Upper lobe of left lung (tissue), 4 donors: ENCODE measurements around the gene MAST4.

Experiments
- CTCF ChIP-seq, 6 experiments: fragments of 450-650 bp in 4 of 6; fragments of 200-600 bp in 2 of 6; sonication (generic) in 2 of 6; IDR thresholded peaks; one replicate each; pipeline ENCODE4 v1.5.1; 2016 to 2019; ENCODE audit warnings: antibody characterized with exemption in 6 of 6
- EP300 ChIP-seq, 4 donors: sonication (generic); formaldehyde crosslinking; IDR thresholded peaks; one replicate each; pipeline ENCODE4 v1.5.1; 2017; ENCODE audit warnings: antibody characterized with exemption in 4 of 4, control low read depth in 2 of 4
- POLR2A ChIP-seq, 4 donors: fragments of 450-650 bp; IDR thresholded peaks; one replicate each; pipeline ENCODE4 v1.5.1; 2016 to 2017; ENCODE audit warnings: antibody characterized with exemption in 4 of 4, mild to moderate bottlenecking in 2 of 4
- POLR2AphosphoS5 ChIP-seq, 2 donors: sonication (generic); formaldehyde crosslinking; IDR thresholded peaks; one replicate each; pipeline ENCODE4 v1.5.1; 2017; ENCODE audit warnings: antibody characterized with exemption in 2 of 2

GRCh38 chr5:66617226-66617861 lies 21.2 kb downstream of the MAST4 start:
- no peak for TF ChIP-seq POLR2AphosphoS5 (IDR thresholded peaks at IDR 0.05)
- TF ChIP-seq CTCF (IDR thresholded peaks at IDR 0.05): no peak
- TF ChIP-seq EP300 (IDR thresholded peaks at IDR 0.05): no peak
- TF ChIP-seq POLR2A (IDR thresholded peaks at IDR 0.05): no peak
